Measurements from ENCODE around the gene ENPP1.

The ENPP1 gene

GRCh38 chr6:131787766-131788712, 19.8 kb upstream of the ENPP1 start:
- no peak for DNase-seq

- no peak for DNase-seq
Observed at GRCh38 chr6:131789219-131789618, 18.6 kb upstream of the ENPP1 start.

- DNase-seq = no peak
Observed at GRCh38 chr6:131791476-131791875, 16.3 kb upstream of the ENPP1 start.

GRCh38 chr6:131792091-131792496, 15.7 kb upstream of the ENPP1 start:
- DNase-seq = no peak

GRCh38 chr6:131795366-131795765, 12.5 kb upstream of the ENPP1 start:
- no peak for DNase-seq

GRCh38 chr6:131802347-131802746, 5.5 kb upstream of the ENPP1 start:
- no peak for DNase-seq

GRCh38 chr6:131803007-131803769, 4.6 kb upstream of the ENPP1 start:
- no peak for DNase-seq

GRCh38 chr6:131804131-131804530, 3.7 kb upstream of the ENPP1 start:
- DNase-seq = no peak

GRCh38 chr6:131807321-131807643, 538 bp upstream of the ENPP1 start:
- no peak for DNase-seq

- DNase-seq = no peak
Observed at GRCh38 chr6:131808460-131809269, 845 bp downstream of the ENPP1 start.

- no peak for DNase-seq
Observed at GRCh38 chr6:131811500-131811899, 3.7 kb downstream of the ENPP1 start.

GRCh38 chr6:131813991-131814390, 6.2 kb downstream of the ENPP1 start:
- DNase-seq = no peak

GRCh38 chr6:131816869-131817268, 9.0 kb downstream of the ENPP1 start:
- no peak for DNase-seq

- no peak for DNase-seq
Observed at GRCh38 chr6:131819572-131820124, 11.8 kb downstream of the ENPP1 start.

- DNase-seq = no peak
Observed at GRCh38 chr6:131821010-131821807, 13.4 kb downstream of the ENPP1 start.

- DNase-seq = no peak
Observed at GRCh38 chr6:131822119-131822518, 14.3 kb downstream of the ENPP1 start.

- DNase-seq = no peak
Observed at GRCh38 chr6:131823276-131823902, 15.6 kb downstream of the ENPP1 start.

GRCh38 chr6:131825946-131826345, 18.1 kb downstream of the ENPP1 start:
- DNase-seq = no peak

GRCh38 chr6:131828080-131828479, 20.3 kb downstream of the ENPP1 start:
- DNase-seq = no peak

GRCh38 chr6:131828951-131829350, 21.1 kb downstream of the ENPP1 start:
- no peak for DNase-seq

GRCh38 chr6:131831392-131831791, 23.6 kb downstream of the ENPP1 start:
- no peak for DNase-seq

- DNase-seq = no peak
Observed at GRCh38 chr6:131831886-131832285, 24.1 kb downstream of the ENPP1 start.

Measured in NCI-H1092 (cell line).